NCI-H2227 treated with DMSO at 0.1 percent for 48 hours (cell line): Measurements from ENCODE around the gene ARMH4.

Experiments used
- DNase-seq: peaks from one replicate; lab custom pipeline; 2025; lab: John Stamatoyannopoulos, UW

The ARMH4 gene

GRCh38 chr14:57960946-57961785, 190.8 kb downstream of the ARMH4 start:
- DNase-seq, result no peak

DNA sequence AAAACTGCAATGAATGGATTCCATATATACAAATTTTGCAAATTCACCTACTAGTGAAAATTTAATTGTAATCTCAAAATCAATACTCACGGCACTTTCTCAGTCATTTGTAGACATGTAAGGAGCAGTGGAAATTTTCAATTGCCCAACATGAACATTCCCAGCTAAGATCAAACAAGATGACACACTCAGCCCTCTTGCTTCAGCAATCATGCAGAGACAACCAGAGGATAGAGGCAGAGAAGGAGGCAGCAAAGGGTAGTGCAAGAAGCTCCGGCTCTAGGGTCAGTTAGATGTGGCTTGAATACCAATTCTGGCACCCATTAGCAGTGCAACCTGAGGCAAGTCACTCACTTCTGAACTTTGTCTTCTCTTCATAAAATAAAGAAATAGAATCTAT, 194.6 kb downstream of the ARMH4 start:
- no peak for DNase-seq
